ENCODE data around the gene METTL9. TPM values are rescaled to one million over a fixed set of nuclear protein-coding genes. Genes with fewer than 3 reads are reported as not detected.

Gene METTL9
- total RNA-seq, 1 donor from 2014 or later = 225 TPM

DNA sequence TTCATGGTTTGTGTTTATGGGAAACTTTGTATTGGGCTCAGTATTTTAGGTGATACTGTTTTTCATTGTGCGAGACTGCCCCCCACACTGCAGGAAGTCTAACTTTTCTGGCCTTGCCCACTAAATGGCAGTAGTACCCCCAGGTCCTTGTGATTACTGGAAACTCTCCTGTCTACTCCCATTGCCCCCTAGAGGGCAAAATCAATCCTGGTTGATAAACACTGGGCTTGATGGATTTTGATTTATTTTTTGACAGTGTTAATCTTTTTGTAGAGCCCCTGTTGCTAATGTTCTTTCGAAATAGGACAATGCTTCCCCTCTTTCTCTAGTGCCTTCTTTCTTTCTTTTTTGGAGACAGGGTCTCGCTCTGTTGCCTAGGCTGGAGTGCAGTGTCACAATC lies 15.5 kb downstream of the METTL9 start:
- no peak overlapping the region for H3K4me3 ChIP-seq (ENCODE audit: low read depth, low read length)
- TF ChIP-seq, protein P1, sequence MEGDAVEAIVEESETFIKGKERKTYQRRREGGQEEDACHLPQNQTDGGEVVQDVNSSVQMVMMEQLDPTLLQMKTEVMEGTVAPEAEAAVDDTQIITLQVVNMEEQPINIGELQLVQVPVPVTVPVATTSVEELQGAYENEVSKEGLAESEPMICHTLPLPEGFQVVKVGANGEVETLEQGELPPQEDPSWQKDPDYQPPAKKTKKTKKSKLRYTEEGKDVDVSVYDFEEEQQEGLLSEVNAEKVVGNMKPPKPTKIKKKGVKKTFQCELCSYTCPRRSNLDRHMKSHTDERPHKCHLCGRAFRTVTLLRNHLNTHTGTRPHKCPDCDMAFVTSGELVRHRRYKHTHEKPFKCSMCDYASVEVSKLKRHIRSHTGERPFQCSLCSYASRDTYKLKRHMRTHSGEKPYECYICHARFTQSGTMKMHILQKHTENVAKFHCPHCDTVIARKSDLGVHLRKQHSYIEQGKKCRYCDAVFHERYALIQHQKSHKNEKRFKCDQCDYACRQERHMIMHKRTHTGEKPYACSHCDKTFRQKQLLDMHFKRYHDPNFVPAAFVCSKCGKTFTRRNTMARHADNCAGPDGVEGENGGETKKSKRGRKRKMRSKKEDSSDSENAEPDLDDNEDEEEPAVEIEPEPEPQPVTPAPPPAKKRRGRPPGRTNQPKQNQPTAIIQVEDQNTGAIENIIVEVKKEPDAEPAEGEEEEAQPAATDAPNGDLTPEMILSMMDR (IDR thresholded peaks at IDR 0.05; ENCODE audit: insufficient read depth, low read length, severe bottlenecking) = no peak
- no peak for FAIRE-seq

DNA sequence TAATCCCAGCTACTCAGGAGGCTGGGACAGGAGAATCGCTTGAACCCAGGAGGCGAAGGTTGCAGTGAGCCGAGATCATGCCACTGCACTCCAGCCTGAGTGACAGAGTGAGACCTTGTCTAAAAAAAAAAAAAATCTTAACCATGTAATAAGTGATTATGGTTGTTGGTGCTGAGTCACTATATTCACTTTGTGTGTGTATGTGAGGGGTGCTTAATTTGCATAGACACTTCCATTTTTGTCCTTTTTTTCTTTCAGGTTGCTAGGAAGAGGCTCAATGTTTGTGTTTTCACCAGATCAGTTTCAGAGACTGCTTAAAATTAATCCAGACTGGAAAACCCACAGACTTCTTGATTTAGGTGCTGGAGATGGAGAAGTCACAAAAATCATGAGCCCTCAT lies 18.2 kb downstream of the METTL9 start:
- TF ChIP-seq, protein P1 (IDR thresholded peaks at IDR 0.05; ENCODE audit: insufficient read depth, low read length, severe bottlenecking) = no peak
- no peak for DNase-seq (ENCODE audit: low read depth)
- no peak overlapping the region for H3K4me3 ChIP-seq (ENCODE audit: low read depth, low read length)
- no peaks in the 10 kb centered on the region for H3K27me3 ChIP-seq (ENCODE audit: control insufficient read depth, insufficient read depth, low read length)
- no peak for FAIRE-seq
- H3K36me3 ChIP-seq (ENCODE audit: control insufficient read depth, insufficient read depth, low read length) = peaks cover 5% of the 10 kb centered on the region

More for the DNA sequence above, 15.5 kb downstream of the METTL9 start:
- no peak for DNase-seq (ENCODE audit: low read depth)
- Histone ChIP-seq H3K36me3 (ENCODE audit: control insufficient read depth, insufficient read depth, low read length) (peaks cover 5% of the 10 kb centered on the region), H3K27me3 (ENCODE audit: control insufficient read depth, insufficient read depth, low read length) (no peaks in the 10 kb centered on the region)

DNA sequence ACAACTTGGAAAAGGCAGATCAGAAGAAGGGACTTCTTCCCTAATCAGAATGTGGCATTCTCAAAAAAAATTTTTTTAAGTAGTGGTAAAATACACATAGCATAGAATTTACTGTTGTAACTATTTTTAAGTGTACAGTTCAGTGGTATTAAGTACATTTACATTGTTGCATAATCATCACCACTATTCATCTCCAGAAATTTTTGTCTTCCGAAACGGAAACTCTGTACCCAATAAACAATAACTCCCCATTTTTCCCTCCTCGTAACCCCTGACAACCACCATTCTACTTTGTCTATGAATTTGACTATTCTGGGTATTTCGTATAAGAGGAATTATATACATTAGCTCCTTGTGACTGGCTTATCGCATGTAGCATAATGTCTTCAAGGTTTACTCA lies 18.9 kb downstream of the METTL9 start:
- TF ChIP-seq, protein P1 (IDR thresholded peaks at IDR 0.05; ENCODE audit: insufficient read depth, low read length, severe bottlenecking) = no peak
- DNase-seq (ENCODE audit: low read depth) (no peak), FAIRE-seq (no peak)
- no peak overlapping the region for H3K4me3 ChIP-seq (ENCODE audit: low read depth, low read length)
- H3K27me3 ChIP-seq (ENCODE audit: control insufficient read depth, insufficient read depth, low read length) = no peaks in the 10 kb centered on the region
- H3K36me3 ChIP-seq (ENCODE audit: control insufficient read depth, insufficient read depth, low read length) = peaks cover 4% of the 10 kb centered on the region

DNA sequence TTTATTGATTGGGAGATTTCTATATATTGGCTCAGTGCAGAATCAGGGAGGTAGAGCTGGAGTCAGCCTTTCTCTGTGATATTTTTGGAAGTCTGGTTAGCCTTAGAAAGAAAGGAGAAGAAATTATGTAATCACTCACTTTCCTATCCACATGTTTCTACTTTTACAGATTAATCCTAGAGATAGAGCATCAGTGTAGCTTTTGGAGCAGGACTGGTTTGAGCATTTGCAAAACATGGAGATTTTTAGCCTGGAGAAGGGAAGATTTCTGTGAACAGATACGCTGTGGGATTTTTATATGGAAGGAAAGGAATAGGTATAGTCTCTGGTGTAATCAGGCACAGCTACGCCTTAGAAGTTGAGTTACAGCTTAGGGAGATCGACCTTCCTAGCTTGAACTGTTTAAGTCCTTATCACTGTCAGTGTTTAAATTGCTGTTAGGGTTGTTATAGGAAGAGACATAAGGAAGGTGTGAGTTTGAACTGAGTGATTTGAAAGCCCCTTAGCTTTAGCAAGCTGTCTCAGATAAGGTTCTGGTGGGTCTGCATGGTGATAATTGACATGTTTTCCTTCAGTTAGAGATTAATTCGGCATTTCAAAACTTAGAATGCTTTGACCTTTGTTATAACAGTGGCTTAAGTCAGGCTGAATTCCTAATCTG lies 20.5 kb downstream of the METTL9 start:
- H3K36me3 ChIP-seq (ENCODE audit: control insufficient read depth, insufficient read depth, low read length) = peaks cover 4% of the 10 kb centered on the region
- no peak overlapping the region for H3K4me3 ChIP-seq (ENCODE audit: low read depth, low read length)
- no peak for FAIRE-seq
- DNase-seq (ENCODE audit: low read depth) = no peak
- TF ChIP-seq, protein P1 (IDR thresholded peaks at IDR 0.05; ENCODE audit: insufficient read depth, low read length, severe bottlenecking) = no peak
- no peaks in the 10 kb centered on the region for H3K27me3 ChIP-seq (ENCODE audit: control insufficient read depth, insufficient read depth, low read length)

DNA sequence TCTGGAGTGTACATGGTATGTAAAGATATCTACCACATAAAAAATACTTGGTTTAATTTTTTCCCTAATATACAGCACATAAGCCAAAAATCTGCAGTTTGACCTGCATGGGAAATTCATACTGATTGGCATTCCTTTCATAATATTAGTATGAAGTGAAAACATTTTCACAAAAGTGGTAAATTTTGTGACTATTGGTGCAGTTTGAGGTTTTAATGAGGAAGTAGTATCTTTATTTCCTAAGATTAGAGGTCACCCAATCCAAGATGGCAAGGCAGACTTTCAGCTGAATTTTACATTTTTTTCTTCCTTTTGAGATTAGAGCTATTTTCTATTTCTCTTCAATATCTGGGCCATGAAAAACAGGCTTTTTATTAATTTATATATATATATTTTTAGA lies 21.2 kb downstream of the METTL9 start:
- no peak for DNase-seq (ENCODE audit: low read depth)
- TF ChIP-seq, protein P1 (IDR thresholded peaks at IDR 0.05; ENCODE audit: insufficient read depth, low read length, severe bottlenecking) = no peak
- Histone ChIP-seq H3K4me3 (ENCODE audit: low read depth, low read length) (no peak overlapping the region), H3K27me3 (ENCODE audit: control insufficient read depth, insufficient read depth, low read length) (no peaks in the 10 kb centered on the region), H3K36me3 (ENCODE audit: control insufficient read depth, insufficient read depth, low read length) (peaks cover 6% of the 10 kb centered on the region)
- no peak for FAIRE-seq

DNA sequence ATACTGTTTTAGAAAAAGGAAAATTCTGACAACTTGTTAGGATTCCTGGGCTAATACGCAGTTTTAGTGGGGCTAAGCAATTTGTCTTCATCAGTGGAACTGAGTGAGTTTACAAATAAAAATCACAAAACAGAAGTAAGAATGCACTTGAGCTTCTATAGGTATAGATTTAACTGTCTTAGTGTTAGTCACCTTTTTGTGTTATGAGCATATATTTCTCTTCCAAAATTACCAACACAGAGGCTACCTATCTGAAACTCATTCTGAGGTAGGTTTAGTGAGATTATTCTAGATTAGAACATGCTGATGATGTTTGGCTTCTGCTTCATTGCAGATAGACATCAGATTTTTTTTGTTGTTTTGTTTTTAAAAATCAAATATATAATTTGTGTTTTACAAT lies 23.2 kb downstream of the METTL9 start:
- FAIRE-seq (no peak), DNase-seq (ENCODE audit: low read depth) (no peak)
- H3K4me3 ChIP-seq (ENCODE audit: low read depth, low read length) = no peak overlapping the region
- peaks cover 4% of the 10 kb centered on the region for H3K36me3 ChIP-seq (ENCODE audit: control insufficient read depth, insufficient read depth, low read length)
- no peaks in the 10 kb centered on the region for H3K27me3 ChIP-seq (ENCODE audit: control insufficient read depth, insufficient read depth, low read length)
- TF ChIP-seq, protein P1 (IDR thresholded peaks at IDR 0.05; ENCODE audit: insufficient read depth, low read length, severe bottlenecking) = no peak

All from bronchial epithelial cell (primary cell).